Activated CD4-positive, alpha-beta T cell treated with anti-CD3 and anti-CD28 coated beads, Interleukin-2, Interleukin-6, amounts not matched to agents 100 ng/mL and 50 ng/mL, durations not matched to agents 16 hours and 8 hours (primary cell): Measurements from ENCODE around the gene ALPK3.

Experiments
- DNase-seq: peaks from one replicate; pipeline ENCODE4 v3.0.0-alpha.2; 2020

ALPK3 gene, protein sequence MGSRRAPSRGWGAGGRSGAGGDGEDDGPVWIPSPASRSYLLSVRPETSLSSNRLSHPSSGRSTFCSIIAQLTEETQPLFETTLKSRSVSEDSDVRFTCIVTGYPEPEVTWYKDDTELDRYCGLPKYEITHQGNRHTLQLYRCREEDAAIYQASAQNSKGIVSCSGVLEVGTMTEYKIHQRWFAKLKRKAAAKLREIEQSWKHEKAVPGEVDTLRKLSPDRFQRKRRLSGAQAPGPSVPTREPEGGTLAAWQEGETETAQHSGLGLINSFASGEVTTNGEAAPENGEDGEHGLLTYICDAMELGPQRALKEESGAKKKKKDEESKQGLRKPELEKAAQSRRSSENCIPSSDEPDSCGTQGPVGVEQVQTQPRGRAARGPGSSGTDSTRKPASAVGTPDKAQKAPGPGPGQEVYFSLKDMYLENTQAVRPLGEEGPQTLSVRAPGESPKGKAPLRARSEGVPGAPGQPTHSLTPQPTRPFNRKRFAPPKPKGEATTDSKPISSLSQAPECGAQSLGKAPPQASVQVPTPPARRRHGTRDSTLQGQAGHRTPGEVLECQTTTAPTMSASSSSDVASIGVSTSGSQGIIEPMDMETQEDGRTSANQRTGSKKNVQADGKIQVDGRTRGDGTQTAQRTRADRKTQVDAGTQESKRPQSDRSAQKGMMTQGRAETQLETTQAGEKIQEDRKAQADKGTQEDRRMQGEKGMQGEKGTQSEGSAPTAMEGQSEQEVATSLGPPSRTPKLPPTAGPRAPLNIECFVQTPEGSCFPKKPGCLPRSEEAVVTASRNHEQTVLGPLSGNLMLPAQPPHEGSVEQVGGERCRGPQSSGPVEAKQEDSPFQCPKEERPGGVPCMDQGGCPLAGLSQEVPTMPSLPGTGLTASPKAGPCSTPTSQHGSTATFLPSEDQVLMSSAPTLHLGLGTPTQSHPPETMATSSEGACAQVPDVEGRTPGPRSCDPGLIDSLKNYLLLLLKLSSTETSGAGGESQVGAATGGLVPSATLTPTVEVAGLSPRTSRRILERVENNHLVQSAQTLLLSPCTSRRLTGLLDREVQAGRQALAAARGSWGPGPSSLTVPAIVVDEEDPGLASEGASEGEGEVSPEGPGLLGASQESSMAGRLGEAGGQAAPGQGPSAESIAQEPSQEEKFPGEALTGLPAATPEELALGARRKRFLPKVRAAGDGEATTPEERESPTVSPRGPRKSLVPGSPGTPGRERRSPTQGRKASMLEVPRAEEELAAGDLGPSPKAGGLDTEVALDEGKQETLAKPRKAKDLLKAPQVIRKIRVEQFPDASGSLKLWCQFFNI (N-terminal part only)

DNA sequence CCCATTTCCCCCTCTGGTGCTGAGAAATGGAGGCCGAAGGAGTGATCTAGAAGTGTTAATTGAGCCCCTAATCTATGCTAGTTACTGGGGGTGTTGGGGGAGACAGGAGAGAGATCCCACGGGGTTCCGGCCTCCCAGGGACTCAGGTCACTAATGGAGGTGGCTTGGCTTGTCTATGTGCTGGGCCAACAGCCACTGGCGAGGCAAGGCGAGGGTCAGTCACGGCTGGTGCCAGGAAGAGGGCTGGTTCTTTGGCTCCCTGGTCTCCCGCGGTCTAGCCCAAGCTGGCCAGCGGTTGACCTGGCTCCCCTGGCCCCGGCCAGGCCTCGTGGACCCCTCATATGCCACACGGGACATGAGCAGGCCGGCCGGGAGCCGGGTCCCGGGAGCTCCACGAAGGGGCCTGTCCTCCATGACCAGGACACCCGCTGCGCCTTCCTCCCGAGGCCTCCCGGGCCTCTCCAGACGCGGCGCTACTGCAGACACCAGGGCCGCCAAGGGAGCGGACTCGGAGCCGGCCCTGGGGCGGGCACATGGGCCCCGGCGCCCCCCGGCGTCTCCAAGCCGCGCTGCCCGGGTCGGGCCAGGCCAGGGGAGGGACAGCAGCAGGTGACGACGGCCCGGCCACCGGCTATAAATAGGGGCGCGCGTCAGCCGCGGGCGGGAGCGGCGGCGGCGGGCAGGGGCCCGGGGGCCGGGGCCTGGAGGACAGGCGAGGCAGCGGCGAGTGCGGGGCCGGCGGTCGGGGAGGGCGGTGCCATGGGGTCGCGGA, at the start of gene ALPK3:
Gene ALPK3 (plus strand): TSS at position 663 of the 772 bp plus-strand sequence. CDS start 97 bp downstream, at position 760.
- no peak for DNase-seq

DNA sequence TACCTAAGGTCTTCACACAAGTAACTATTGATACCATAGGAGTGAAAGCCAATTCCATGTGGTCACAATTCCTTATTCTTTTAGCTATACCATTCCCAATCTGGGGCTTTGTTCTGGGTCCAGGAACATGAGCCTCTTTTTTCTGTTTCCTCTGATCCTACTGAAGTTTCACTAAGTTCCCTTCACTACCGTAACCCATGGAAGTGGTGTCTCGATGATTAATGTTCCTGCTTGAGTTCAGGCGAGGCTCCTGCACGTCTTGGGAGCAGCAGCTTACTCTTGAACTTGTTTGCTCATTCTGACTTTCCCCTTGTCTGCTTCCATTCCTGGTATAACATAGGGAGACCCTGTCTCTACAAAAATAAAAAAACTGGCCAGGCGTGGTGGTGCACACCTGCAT, 45.1 kb upstream of the ALPK3 start:
- no peak for DNase-seq

DNA sequence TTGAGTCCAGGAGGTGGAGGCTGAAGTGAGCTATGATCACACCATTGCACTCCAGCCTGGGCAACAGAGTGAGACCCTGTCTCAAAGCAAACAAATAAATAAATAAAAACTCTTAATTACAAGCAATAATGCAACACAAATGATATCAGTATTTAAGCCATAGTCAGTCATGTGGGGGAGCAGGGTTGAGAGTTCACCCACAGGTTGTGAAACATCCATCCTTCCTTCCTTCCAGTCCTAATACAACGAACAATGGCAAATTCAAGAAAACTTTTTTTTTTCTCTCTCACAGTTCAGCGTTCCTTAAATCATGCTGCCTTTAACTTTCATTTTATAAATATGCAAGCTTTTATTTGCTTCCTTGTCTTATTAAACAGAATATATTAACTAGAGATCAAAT, 44.7 kb upstream of the ALPK3 start:
- no peak for DNase-seq

DNA sequence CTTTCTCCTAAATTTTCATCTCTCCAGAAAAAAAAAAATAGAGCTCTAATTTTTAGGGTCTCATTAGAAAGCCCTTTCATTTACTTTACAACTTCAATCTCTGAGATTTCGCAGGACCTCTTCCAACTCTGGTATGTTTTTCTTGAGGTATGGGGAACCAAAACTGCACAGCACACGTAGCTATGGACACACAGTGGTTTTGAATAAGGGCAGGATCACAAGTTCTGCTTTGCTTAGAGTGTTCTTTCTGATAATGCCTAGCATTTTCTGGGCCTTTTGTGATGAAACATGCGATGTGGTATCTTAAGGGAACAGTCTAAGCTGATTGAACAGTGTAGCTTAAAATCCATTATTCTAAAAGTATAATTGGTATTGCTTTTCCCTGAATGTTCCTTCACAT, 43.4 kb upstream of the ALPK3 start:
- DNase-seq: no peak

DNA sequence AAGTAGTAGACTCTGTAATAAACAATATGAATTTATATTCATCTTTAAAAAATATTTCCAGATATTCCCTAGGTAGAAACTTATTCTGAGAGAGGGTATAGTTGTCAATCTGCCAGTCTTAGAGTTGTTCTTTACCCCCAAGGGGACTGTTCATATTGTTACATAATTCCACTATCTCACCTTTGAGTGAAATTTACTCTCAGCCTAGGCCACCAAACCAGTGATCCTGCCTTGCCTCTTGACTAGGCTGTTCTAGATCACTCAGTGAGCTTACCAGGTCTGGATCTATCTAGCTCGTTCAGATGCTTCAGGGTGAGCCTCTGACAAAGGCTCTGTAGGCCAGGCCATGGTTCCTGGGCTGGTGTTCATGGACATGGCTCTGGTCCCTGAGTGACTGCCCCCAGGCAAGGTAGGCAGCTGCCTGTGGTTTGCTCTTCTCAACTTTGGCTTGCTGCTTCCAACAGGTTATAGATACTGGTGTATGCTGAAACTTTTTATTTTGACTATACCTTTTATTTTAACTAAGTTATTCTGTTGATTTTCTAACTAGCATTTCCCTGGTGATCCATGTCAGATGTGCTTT, 41.2 kb upstream of the ALPK3 start:
- DNase-seq: no peak

DNA sequence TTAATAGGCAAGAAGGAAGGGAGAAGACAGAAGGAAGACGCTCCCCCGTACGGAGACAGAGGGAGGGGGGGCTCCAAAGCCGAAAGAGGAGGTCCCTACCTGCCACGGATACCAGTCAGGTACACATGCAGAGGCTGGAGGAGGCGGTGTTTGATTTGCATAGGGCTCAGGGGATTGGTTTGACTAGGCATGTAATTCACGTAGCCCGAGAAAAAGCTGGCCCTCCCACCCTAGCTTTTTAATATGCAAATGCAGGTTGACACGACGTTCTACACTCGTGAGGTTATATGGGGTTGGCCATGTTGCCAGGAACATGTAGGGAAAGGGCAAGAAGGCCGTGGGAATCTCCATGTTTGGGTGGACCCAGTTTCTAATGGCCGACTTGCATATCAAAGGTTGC, 39.0 kb upstream of the ALPK3 start:
- DNase-seq: no peak

DNA sequence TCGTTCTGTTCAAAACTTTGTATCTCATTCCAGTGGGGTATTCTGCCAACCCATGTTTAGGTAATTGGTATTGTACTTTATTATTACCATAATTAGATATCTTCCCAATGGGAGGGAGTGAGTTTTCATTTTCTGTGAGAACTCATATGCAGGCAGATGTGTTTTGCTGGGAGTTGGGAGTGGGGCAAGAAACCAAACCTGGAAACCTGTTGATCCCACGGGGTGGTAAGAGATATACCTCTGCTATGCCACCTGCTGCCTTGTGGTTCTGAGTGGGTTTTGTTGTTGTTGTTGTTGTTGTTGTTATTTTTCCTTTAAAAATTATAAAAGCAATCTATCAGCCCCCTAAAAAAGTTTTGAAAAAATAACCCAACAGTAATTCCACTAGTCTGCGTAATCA, 36.7 kb upstream of the ALPK3 start:
- DNase-seq: no peak

DNA sequence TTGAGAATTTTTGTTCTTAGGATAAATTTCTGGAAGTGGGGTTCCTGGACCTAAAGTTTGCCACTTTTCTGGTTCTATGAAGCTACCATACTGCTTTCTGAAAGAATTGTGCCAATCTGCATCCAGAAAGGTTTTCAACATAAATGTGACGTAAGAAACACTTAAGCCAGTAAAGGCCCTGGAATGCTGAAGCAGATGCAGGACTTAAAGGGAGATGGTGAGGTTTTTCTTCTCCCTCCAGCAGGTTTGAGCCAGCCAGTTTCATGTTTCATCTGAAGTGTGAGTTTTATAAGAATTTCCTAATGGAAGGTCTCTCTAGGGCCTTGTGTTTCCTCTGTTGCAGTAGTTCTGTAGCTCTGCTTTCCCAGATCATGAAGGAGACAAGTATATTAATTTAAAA, 35.7 kb upstream of the ALPK3 start:
- no peak for DNase-seq

DNA sequence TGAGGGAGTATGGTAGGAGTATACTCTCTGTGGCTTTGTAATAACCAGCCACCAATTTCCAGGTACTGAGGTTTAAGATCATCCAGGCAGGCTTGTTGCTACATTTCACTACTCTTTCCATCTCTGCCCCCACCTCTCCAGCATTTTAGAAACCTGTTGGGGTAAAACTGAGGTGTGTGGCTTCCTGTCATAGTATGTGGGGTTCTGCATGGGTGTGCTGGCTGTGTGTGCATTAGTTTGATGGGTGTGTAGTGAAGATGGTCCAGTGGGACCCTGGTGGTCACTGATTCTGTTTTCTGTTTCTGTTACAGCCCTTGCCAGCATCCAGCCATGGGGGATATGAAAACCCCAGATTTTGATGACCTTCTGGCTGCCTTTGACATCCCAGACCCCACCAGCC, 34.8 kb upstream of the ALPK3 start:
- no peak for DNase-seq

DNA sequence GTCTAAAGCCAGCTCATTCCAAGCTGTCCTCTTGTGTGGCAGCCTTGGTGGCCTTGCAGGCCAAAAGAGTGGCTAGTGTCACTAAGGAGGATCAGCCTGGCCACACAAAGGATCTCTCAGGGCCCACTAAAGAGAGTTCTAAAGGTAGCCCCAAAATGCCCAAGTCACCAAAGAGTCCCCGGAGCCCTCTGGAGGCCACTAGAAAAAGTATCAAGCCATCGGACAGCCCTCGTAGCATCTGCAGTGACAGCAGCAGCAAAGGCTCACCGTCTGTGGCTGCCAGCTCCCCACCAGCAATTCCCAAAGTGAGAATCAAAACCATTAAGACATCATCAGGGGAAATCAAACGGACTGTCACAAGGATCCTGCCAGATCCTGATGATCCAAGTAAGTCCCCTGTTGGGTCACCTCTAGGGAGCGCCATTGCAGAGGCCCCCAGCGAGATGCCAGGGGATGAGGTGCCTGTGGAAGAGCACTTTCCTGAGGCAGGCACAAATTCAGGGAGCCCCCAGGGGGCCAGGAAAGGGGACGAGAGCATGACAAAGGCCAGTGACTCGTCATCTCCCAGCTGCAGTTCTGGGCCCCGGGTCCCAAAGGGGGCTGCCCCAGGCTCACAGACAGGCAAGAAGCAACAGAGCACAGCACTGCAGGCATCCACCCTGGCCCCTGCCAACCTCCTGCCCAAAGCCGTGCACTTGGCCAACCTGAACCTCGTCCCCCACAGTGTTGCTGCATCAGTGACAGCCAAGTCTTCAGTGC, 33.5 kb upstream of the ALPK3 start:
- DNase-seq: no peak

DNA sequence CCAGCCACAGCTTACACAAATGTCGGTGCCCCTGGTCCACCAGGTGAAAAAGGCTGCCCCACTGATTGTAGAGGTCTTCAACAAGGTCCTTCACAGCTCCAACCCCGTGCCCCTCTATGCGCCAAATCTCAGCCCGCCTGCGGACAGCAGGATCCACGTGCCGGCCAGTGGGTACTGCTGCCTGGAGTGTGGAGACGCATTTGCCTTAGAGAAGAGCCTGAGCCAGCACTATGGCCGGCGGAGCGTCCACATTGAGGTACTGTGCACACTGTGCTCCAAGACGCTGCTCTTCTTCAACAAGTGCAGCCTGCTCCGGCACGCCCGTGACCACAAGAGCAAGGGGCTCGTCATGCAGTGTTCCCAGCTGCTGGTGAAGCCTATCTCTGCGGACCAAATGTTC, 32.9 kb upstream of the ALPK3 start:
- DNase-seq: no peak

DNA sequence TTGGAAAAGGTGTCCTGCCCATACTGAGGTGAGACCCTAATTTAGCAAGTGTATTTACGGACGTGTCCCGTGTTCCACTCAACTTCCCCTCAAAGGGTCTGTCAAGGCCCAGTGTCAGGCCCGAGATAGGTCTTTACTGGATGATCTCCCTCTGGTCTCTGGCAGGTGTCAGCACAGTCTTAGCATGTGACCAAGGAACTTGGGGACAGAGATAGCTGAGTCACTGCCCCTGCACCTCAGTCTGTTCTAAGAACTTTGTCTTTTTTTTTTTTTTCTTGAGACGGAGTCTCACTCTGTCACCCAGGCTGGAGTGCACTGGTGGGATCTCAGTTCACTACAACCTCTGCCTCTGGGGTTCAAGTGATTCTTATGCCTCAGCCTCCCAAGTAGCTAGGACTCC, 32.1 kb upstream of the ALPK3 start:
- no peak for DNase-seq

DNA sequence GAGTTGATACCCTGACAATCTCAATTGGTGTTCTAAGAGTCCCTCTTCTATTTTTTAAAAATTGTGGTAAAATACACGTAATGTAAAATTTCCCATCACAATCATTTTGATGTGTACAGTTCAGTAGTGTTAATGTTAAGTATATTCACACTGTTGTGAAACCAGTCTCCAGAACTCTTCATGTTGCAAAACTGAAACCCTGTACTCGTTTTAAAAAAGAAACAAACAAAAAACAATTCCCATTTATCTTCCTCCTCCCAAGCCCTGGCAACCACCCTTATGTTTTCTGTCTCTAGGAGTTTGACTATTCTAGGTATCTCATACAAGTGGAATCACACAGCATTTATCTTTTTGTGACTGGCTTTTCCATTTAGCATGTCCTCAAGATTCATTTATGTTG, 28.7 kb upstream of the ALPK3 start:
- DNase-seq: no peak

DNA sequence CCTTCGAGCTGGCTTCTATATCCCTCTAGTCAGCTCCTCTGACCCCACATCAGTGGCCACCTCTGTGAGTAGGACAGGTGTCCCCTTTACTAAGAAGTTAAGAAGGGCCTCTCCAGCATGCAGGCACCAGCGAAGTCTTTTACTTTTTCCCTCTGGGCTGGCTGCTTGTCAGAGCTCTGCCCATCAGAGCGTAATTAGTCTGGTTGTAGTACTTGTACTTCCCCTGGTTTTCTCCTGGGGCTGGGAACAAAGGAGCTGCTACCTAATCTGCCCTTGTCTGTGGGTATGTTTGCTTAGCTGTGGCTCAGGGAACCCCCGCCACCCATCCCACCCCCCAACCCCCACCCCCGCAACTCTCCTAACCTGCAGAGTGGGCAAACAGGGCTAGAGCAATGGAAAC, 27.4 kb upstream of the ALPK3 start:
- DNase-seq: no peak

DNA sequence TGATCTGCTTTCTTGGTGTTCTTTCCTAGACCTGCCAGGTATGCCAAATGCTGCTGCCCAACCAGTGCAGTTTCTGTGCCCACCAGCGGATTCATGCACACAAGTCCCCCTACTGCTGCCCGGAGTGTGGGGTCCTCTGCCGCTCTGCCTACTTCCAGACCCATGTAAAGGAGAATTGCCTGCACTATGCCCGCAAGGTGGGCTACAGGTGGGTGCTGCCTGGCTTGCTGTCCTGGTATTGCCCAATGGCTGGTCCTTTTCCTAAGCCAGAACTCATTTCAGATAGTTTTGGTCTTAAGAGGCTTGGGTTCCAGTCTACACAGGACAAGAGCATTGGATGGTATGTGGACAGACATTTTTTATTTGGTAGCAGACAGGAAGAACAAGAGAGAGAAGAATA, 26.5 kb upstream of the ALPK3 start:
- DNase-seq: no peak

DNA sequence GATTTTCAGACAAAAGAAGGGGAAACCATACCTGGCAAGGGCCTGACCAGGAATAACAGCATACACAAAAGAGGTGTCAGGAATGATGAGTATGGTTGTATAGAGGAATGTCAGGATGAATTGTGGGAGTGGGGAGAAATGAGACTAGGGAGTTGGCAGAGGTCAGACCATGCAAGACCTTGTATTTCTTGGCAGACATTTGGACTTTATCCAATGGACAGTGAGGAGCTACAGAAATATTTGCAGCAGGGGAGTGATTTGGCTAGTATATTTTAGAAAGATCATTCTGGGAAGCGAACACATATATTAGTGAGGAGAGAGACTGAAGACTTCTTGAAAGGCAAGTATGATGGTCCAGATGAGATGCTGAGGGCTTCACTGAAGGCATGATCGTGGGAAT, 25.4 kb upstream of the ALPK3 start:
- no peak for DNase-seq

DNA sequence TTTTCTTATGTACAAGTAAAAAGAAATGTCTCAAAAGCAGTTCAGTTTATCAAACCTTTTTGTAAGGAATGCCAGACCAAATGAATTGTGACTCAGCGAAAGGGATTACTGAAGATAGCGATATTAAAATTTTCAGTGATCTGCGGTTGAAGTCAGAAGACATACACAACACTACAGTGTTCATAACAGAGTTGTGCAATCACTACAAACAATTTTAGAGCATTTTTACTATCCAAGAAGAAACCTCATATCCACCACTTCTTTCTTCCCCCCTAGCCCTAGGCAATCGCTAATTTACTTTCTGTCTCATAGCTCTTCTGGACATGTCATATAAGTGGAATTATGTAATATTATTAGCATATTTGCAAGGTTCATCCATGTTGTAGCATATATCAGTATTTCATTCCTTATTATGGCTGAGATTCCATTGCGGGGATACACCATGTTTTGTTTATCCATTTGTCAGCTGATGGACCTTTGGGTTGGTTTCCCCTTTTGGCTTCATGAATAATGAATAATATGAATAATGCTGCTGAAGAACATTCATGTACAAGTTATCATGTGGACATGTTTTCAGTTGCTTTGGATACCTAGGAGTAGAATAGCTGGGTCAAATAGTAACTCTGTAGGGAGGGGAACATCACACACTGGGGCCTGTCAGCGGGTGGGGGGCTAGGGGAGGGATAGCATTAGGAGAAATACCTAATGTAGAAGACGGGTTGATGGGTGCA, 23.6 kb upstream of the ALPK3 start:
- DNase-seq: no peak

DNA sequence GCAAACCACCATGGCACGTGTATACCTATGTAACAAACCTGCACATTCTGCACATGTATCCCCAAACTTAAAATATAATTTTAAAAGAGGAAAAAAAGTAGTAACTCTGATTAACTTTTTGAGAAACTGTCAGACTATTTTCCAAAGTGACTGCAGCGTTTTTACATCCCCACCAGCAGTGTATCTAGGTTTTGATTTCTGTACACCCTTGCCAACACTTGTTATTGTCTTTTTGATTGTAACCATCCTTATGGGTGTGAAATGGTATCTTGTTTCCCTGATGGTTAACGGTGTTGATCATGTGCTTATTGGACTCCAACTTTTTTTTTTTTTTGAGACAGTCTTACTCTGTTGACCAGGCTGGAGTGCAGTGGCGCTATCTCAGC, 23.0 kb upstream of the ALPK3 start:
- no peak for DNase-seq

DNA sequence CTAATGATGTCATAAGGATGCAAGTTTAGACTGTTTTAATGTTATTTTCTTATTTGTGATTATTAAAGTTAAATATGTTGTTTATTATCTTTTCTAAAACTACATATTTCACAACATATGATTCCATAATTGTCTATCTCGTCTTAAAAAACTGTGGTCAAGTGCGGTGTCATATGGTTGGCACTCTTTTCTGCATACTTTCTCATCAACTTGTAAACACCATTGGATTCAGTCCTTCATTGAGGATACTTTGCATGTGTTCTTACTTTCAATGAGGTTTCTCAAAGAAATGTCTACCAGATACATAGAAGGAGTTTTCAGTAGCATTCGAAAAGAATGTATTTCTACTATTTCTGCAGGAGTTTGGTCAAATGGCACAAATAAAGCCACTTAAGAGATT, 22.0 kb upstream of the ALPK3 start:
- DNase-seq: no peak

DNA sequence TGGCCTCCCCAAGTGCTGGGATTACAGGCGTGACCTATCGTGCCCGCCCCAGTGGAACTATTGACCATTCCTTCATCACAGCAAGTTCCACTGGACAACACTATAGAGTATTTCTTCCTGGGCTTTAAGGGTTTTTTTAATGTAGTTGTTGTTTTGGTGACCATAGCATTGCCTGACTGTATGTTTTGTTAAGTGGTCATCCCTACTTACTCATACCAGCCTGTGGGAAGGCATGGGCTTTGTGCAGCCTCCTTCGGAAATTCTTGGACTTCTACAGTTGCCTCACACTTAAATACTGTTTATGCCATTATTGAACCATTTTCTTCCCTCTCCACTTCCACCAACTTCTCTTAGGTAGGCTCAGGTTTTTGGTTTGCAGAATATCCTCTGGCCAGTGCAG, 19.9 kb upstream of the ALPK3 start:
- DNase-seq: no peak

DNA sequence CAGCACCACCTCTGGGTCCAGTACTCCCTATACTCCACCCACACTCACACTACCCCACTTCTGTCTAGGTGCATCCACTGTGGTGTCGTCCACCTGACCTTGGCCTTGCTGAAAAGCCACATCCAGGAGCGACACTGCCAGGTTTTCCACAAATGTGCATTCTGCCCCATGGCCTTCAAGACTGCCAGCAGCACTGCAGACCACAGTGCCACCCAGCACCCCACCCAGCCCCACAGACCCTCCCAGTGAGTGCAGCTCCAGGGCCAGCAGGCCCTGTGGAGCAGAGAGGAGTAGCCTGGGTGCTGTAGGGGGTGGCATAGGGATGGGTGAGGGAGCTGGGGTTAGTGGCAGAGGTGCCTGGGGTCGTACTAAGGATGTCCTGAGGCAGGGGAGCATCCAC, 19.4 kb upstream of the ALPK3 start:
- no peak for DNase-seq
